GM21825 (cell line): Measurements from ENCODE around the gene GPR61.

Experiments used
- ATAC-seq: cut with Tn5 transposase; IDR thresholded peaks from one replicate; pipeline ENCODE4 v1.9.1; 2021; ENCODE audit warnings: mild to moderate bottlenecking, moderate library complexity; ENCODE audit not compliant: unreplicated experiment

GPR61 gene

DNA sequence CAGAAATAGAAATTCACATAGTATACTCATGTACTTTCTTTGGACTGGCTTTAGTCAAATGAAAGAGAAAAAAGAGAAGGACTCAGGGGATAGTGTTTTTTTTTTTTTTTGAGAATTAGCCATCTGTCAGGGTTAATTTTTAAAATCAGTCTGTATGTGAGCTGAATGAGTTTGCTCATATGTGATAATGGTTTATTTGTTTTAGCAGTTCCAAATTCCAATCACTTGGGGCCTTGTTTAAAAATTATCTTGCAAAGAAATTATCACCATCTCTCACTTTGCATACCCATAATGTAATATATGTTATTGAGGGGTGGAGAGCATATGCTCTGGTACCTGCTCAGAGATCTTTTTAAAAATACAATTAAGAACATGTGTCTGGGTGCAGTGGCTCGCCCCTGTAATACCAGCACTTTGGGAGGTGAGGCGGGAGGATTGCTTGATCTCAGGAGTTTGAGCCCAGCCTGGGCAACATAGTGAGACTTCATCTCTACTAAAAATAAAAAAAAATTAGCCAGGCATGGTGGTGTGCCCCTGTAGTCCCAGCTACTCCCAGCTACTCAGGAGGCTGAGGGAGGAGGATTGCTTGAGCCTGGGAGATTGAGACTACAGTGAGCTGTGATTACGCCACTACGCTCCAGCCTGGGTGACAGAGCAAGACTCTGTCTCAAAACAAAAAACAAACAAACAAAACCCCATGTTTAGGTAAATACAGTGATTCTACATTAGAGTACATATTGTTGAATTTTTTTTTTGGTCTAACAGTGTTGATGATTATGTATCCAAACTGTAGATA is 28.4 kb downstream of the GPR61 start:
- no peak for ATAC-seq

DNA sequence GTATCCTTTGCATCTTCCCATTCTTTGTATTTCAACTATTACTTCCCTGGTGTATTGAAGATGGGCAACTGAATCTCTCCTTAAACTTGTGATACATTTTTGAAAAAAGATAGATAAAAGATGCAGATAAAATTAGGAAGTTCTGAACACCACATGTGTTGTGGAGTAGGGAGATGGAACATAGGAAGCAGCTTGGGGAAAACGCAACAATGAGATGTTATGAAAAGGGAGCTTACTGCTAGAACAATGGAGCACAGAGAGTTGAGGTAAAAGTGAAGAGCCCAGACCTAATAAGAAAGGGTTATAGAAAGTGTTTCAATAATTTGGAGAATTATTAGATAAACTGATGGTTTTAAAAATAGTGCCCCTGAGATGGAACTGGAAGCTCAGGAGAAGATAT is 29.7 kb downstream of the GPR61 start:
- no peak for ATAC-seq

DNA sequence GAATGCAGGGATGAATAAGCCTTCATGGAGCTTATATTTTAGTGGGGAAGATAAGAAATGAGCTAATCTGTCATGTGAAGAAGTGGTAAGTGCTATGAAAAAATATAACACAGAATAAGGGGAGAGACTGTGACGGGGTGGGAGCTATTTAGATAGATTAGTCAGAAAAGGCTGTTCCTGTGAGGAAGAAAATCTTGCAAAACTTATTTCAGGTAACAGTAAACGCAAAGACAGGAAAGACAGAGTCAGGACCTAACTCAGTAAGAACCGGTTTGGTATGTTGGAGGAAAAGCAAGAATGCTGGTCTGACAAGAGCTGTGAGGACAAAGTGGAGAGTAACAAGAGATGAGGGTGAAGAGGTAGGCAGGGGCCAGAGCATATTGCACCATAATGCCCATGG is 30.7 kb downstream of the GPR61 start:
- no peak for ATAC-seq

DNA sequence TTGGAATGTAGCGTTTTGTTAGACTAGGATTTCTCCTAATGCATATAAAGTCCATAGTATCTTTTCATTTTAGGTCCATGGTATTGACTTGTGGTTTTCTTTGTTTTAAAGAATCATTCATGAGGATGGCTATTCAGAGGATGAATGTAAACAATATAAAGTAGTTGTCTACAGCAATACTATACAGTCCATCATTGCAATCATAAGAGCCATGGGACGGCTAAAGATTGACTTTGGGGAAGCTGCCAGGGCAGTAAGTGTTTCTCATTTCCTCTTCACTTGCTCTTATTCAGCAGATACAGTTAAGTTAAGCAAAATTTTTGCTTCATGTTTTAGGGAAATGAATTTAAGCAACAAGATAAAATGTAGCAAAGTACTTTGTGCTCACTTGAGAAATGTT is 34.1 kb downstream of the GPR61 start:
- no peak for ATAC-seq

DNA sequence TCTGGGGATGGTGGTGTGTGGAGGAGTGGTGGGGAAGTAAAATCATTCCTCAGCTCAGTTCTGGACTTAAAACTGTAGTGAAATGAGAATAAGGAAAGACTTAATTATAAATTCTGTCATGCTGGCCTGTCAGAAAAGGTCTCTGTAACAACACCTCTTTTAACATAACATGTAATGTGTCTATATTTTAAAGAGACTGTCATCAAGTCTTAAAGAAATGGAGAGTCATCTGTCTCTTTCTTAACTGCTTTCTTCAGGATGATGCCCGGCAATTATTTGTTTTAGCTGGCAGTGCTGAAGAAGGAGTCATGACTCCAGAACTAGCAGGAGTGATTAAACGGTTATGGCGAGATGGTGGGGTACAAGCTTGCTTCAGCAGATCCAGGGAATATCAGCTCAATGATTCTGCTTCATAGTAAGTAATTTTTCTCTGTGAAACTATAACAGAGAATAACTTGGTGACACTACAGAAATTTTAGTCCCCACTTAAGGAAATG is 39.3 kb downstream of the GPR61 start:
- ATAC-seq: no peak

DNA sequence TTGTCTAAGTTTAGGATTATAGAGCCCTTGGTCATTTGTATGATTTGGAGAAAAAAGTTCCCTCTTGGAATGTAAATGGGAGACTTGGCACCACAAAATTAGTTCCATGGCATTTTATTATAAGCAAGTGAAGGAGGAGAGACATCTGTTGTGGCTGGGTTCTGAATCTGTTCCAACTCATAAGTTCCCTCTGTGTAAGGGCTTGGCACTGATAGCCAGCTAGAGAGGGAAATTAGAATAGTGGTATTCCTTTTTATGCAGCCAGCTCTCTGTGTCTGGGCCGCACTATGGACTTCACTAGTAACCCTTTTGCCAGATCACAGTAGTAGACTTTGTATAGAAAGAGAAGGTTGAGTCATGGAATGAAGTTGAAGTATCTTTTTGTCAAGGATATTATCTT is 39.8 kb downstream of the GPR61 start:
- no peak for ATAC-seq

DNA sequence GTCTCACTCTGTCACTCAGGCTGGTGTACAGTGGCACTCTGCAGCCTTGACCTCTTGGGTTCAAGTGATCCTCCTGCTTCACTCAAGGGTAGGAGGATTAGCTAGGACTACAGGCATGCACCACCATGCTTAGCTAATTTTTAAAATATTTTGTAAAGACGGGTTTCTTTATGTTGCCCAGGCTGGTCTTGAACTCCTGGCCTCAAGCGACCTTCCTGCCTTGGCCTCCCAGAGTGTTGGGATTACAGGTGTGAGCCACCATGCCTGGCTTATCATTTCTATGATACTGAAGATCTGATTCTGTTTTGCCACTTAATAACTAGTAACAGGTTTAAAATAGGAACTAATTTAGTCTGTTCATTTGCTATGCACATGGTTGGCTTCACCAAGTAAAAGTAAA is 42.3 kb downstream of the GPR61 start:
- ATAC-seq: no peak

DNA sequence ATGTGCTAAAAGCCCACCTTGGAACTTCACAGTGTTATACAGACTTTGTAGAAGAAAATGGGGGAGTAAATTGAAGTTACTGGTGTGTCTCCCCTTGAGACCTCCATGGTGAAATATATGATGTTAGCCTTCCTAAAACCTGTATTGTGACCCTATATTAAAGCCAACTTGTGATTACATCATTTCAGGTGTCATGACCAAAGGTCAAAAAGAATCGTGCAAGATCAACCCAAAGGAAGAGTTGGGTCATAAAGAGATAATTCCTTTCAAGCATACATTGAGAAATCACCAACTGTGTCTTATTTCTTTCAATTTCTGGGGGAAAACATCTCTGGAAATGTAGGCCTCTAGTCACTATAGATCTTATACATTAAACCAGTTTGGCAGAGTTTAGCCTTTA is 45.1 kb downstream of the GPR61 start:
- ATAC-seq: no peak

DNA sequence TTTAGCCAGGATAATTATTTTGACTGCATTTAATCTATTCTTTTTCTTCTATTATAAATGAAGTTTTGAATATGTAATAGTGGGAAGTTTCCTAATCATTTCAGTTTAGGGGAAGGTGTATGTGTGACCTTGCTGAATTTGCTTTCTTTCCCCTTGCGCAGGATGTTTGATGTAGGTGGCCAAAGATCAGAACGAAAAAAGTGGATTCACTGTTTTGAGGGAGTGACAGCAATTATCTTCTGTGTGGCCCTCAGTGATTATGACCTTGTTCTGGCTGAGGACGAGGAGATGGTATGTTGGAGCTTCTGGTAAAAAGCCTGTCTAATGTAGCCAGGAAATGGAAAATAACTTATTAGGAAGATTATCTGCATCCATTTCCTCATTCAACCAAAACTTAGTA is 46.4 kb downstream of the GPR61 start:
- no peak for ATAC-seq

DNA sequence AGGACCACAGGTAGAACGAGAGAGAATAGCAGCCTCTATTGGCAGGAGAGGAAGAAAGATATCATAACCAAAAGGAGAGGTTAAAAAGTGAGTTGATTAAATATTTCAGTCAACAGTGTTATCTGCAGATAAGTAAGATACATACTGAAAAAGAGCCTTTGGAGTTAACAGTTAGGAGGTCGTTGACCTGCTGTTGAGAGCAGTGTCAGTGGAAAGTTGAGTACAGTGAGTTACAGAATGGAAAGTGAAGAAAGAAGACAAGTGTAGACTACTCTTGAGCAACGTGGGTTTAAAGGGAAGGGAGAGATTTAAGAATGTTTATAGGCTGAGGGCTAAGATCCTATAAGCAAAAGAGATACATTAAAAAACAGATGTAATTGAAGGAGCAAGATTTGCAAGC is 49.5 kb downstream of the GPR61 start:
- no peak for ATAC-seq

DNA sequence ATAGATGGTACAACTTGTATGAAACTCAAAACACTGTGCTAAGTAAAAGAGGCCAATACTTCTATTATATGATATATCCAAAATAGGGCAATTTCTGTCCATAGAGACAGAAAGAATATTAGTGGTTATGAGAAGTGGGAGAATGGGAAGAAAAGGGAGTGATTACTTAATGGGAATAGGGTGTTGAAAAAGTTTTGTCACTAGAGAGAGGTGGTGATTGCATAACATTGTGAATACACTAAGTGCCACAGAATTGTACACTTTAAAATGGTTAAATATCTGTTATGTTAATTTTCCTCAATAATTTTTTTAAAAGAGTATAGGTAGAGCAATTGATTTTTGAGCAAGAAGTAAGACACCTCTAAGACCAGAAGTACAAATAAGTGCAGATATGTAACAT is 50.0 kb downstream of the GPR61 start:
- ATAC-seq: no peak

DNA sequence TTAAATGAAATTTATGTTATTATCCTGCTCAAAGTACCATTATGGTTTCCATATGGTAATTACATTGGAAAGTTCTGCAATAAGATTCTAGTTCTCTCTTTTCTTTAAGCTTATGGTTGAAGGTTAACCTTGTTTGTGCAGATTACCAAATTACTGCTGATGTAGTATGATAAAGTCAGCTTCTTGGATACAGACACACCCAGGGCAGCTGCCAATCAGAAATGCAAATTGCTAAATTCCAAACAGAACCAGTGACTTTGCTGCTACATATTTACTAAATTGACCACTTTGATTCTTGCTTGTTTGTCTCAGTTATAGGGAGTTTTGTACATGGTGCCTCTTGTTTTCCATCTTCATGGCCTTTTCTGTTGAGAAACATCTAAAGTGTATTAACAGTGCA is 53.2 kb downstream of the GPR61 start:
- no peak for ATAC-seq

DNA sequence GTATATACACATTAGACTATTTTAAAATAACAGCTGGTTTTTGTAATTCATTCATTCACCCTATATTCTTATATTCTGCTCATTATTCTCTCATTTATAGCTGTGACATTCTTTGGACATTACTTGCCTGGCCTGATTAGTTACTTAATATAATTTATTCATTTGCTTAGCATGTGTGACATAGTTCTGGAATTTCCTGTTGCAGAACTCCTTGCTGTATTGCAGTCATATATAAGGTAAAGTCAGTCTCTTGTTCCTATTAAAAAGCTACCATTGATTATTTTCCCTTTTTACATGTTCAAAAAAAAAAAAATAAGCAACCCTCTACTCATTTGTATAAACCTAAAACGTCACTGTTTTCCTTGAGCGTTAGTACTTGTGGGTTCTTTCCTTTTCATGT is 55.9 kb downstream of the GPR61 start:
- no peak for ATAC-seq
